HepG2 (cell line): ENCODE data around the gene CISD3. TPM values are rescaled to one million over a fixed set of nuclear protein-coding genes. Genes with fewer than 3 reads are reported as not detected.

Experiments used
- ARID2 ChIP-seq: sonication (generic); formaldehyde crosslinking; IDR thresholded peaks from 2 replicates; pipeline ENCODE4 v1.8.1; 2022; ENCODE audit warnings: mild to moderate bottlenecking, missing genetic modification reagents, borderline replicate concordance
- BRF2 ChIP-seq: sonication (generic); formaldehyde crosslinking; IDR thresholded peaks from 2 replicates; pipeline ENCODE4 v1.8.1; 2022; ENCODE audit warnings: mild to moderate bottlenecking, missing genetic modification reagents
- E2F5 ChIP-seq: sonication (generic); formaldehyde crosslinking; conservative IDR thresholded peaks from 2 replicates; pipeline ENCODE4 v1.4.0; 2020; ENCODE audit warnings: missing genetic modification reagents
- HNF1B ChIP-seq: sonication (generic); formaldehyde crosslinking; IDR thresholded peaks from 2 replicates; pipeline ENCODE4 v1.5.1; 2020; ENCODE audit warnings: mild to moderate bottlenecking, moderate library complexity, missing genetic modification reagents
- HNF4A ChIP-seq: sonication (generic); formaldehyde crosslinking; IDR thresholded peaks from 2 replicates; pipeline ENCODE4 v1.4.0; 2020; ENCODE audit warnings: missing genetic modification reagents
- HOXA7 ChIP-seq: sonication (generic); formaldehyde crosslinking; IDR thresholded peaks from 2 replicates; pipeline ENCODE4 v1.8.1; 2022; ENCODE audit warnings: mild to moderate bottlenecking, missing genetic modification reagents, moderate library complexity
- IRF1 ChIP-seq: sonication (generic); formaldehyde crosslinking; IDR thresholded peaks from 2 replicates; pipeline ENCODE4 v1.4.0; 2020; ENCODE audit warnings: low read depth, mild to moderate bottlenecking, missing genetic modification reagents
- KLF6 ChIP-seq: IDR thresholded peaks from 2 replicates; pipeline ENCODE4 v1.8.0; 2016; ENCODE audit warnings: missing biosample characterization, missing genetic modification reagents
- MIXL1 ChIP-seq: IDR thresholded peaks from 2 replicates; pipeline ENCODE4 v1.6.1; 2016
- NFKBIZ ChIP-seq: IDR thresholded peaks from 2 replicates; pipeline ENCODE4 v1.6.1; 2018; ENCODE audit warnings: missing genetic modification reagents, missing compliant biosample characterization
- PHB2 ChIP-seq: fragments of 450-650 bp; IDR thresholded peaks from 2 replicates; pipeline ENCODE4 v1.6.1; 2018; ENCODE audit not compliant: partially characterized antibody
- RARA ChIP-seq: IDR thresholded peaks from 2 replicates; pipeline ENCODE4 v1.6.1; 2016; ENCODE audit warnings: missing genetic modification reagents, missing compliant biosample characterization
- RXRB ChIP-seq: IDR thresholded peaks from 2 replicates; pipeline ENCODE4 v1.6.1; 2016; ENCODE audit warnings: borderline replicate concordance, missing genetic modification reagents, missing compliant biosample characterization
- SP1 ChIP-seq, 2 experiments: fragments of 450-650 bp in 1 of 2; sonication (generic) in 1 of 2; formaldehyde crosslinking in 1 of 2; IDR thresholded peaks; 2 replicates each; pipeline versions ENCODE4 v1.4.0 to v1.6.1; 2016 to 2020; ENCODE audit warnings: missing genetic modification reagents in 1 of 2
- ZNF232 ChIP-seq: sonication (generic); formaldehyde crosslinking; IDR thresholded peaks from 2 replicates; pipeline ENCODE4 v1.4.0; 2020; ENCODE audit warnings: missing genetic modification reagents, borderline replicate concordance
- ZNF263 ChIP-seq: sonication (generic); formaldehyde crosslinking; IDR thresholded peaks from 2 replicates; pipeline ENCODE4 v1.4.0; 2020; ENCODE audit warnings: missing genetic modification reagents
- ZNF362 ChIP-seq: sonication (generic); formaldehyde crosslinking; IDR thresholded peaks from 2 replicates; pipeline ENCODE4 v1.4.0; 2020; ENCODE audit warnings: missing genetic modification reagents, mild to moderate bottlenecking, borderline replicate concordance
- ZNF484 ChIP-seq: sonication (generic); formaldehyde crosslinking; IDR thresholded peaks from 2 replicates; pipeline ENCODE4 v1.5.1; 2020; ENCODE audit warnings: mild to moderate bottlenecking, low read depth, missing genetic modification reagents, borderline replicate concordance
- ZNF605 ChIP-seq: sonication (generic); formaldehyde crosslinking; IDR thresholded peaks from 2 replicates; pipeline ENCODE4 v1.8.0; 2022; ENCODE audit warnings: mild to moderate bottlenecking, missing genetic modification reagents
- ZNF672 ChIP-seq: sonication (generic); formaldehyde crosslinking; IDR thresholded peaks from 2 replicates; pipeline ENCODE4 v1.8.1; 2022; ENCODE audit warnings: missing genetic modification reagents
- ZNF737 ChIP-seq: sonication (generic); formaldehyde crosslinking; IDR thresholded peaks from 2 replicates; pipeline ENCODE4 v1.5.0; 2020; ENCODE audit warnings: missing genetic modification reagents, mild to moderate bottlenecking, borderline replicate concordance
- ZNF746 ChIP-seq: sonication (generic); formaldehyde crosslinking; IDR thresholded peaks from 2 replicates; pipeline ENCODE4 v1.8.0; 2022; ENCODE audit warnings: mild to moderate bottlenecking, missing genetic modification reagents
- ZZZ3 ChIP-seq: sonication (generic); formaldehyde crosslinking; IDR thresholded peaks from 2 replicates; pipeline ENCODE4 v1.4.0; 2020; ENCODE audit warnings: missing genetic modification reagents, mild to moderate bottlenecking, borderline replicate concordance
- polyA plus RNA-seq, 8 experiments: library from polyadenylated mRNA; depleted of rRNA in 3 of 8; stranded (reverse) in 7 of 8; unstranded in 1 of 8; fragments of >200 nt; fragmentation: Illumina TruSeq in 4 of 8; extraction: Trizol in 4 of 8; gene quantifications; 2 replicates each; pipeline versions ENCODE4 v1.2.1 to v1.2.3, GENCODE V29; 2011 to 2016; ENCODE audit warnings: low read depth in 4 of 8, missing spikeins in 1 of 8, mixed read lengths in 1 of 8; ENCODE audit not compliant: insufficient read depth in 1 of 8
- total RNA-seq, 5 experiments: library from RNA; depleted of rRNA; stranded (reverse); fragments of >200 nt; fragmentation: Illumina TruSeq; extraction: Trizol; gene quantifications; 2 replicates each; pipeline ENCODE4 v1.2.3, GENCODE V29; 2016; ENCODE audit warnings: low read depth in 1 of 5
- TF ChIP-seq, protein P1 (sequence below): sonication (generic); formaldehyde crosslinking; conservative IDR thresholded peaks from 2 replicates; pipeline ENCODE4 v1.8.0; 2022; ENCODE audit warnings: low read depth, missing genetic modification reagents

The CISD3 gene
- total and polyA plus RNA-seq, 2 of the 13 experiments (the other 11 are each of a cell fraction or from before 2014, with no cell fraction given) = 30.0 to 34.1 TPM

DNA sequence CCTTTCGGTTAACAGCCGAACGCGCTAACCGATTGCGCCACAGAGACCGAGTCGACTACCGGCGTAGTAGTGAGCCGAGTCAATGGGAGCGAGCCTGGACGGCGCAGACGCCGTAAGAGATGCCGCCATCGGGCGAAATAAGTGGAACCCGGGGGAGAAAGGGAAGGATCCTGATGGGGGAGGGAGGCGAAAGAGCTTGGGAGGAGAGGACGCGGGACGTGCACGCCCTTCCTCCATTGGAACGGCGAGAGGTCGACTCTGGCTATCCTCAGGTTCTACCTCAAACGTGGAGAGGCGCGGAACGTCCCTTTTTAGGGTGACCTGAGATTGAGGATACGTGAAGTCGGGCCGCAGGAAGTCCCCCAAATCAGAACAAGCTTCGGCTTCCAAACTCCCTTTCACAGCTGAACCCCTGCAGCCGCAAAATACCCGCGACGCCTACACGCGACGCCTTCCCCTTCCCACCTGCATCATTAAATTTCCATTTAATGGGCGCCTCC lies 21.7 kb downstream of the CISD3 start (continued):
- TF ChIP-seq, protein P1, sequence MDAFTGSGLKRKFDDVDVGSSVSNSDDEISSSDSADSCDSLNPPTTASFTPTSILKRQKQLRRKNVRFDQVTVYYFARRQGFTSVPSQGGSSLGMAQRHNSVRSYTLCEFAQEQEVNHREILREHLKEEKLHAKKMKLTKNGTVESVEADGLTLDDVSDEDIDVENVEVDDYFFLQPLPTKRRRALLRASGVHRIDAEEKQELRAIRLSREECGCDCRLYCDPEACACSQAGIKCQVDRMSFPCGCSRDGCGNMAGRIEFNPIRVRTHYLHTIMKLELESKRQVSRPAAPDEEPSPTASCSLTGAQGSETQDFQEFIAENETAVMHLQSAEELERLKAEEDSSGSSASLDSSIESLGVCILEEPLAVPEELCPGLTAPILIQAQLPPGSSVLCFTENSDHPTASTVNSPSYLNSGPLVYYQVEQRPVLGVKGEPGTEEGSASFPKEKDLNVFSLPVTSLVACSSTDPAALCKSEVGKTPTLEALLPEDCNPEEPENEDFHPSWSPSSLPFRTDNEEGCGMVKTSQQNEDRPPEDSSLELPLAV = no peak
- no peak for TF ChIP-seq PHB2
- no peak for TF ChIP-seq IRF1 (CRISPR knock-in tag)
- no peak; the same call in 1 of the 2 replicates for TF ChIP-seq BRF2 (CRISPR knock-in tag)
- peak; percentile 68; the same call in 1 of the 2 replicates for TF ChIP-seq ZNF232 (CRISPR knock-in tag)
- 0 out of 2 replicates have a peak, but pooled peaks have one; percentile 23 for TF ChIP-seq NFKBIZ (CRISPR knock-in tag)
- peak; percentile 93 for TF ChIP-seq ZNF605 (CRISPR knock-in tag)
- no peak for TF ChIP-seq HOXA7 (CRISPR knock-in tag)
- peak; percentile 98; the same call in 1 of the 2 replicates for TF ChIP-seq ZNF362 (CRISPR knock-in tag)
- peak; percentile 87 for TF ChIP-seq MIXL1
- TF ChIP-seq ZNF484 (CRISPR knock-in tag) = no peak
- peak; percentile 59 for TF ChIP-seq RARA
- no peak for TF ChIP-seq ARID2
- TF ChIP-seq KLF6 (CRISPR knock-in tag) = 0 out of 2 replicates have a peak, but pooled peaks have one; percentile 25
- no peak for TF ChIP-seq ZNF263
- TF ChIP-seq ZNF737 (CRISPR knock-in tag) = no peak; the same call in 1 of the 2 replicates
- no peak for TF ChIP-seq HNF1B (CRISPR knock-in tag)
- TF ChIP-seq ZNF672 (CRISPR knock-in tag) = no peak
- TF ChIP-seq E2F5 (CRISPR knock-in tag) = no peak; the same call in 1 of the 2 replicates
- no peak for TF ChIP-seq HNF4A (CRISPR knock-in tag)
- no peak for TF ChIP-seq SP1 (IDR thresholded peaks at IDR 0.05)
- no peak for TF ChIP-seq SP1 (CRISPR knock-in tag; IDR thresholded peaks at IDR 0.05)
- TF ChIP-seq RXRB (CRISPR knock-in tag) = peak; percentile 73
- no peak for TF ChIP-seq ZZZ3 (CRISPR knock-in tag)
- peak; percentile 55; the same call in 1 of the 2 replicates for TF ChIP-seq ZNF746 (CRISPR knock-in tag)
